H1 (cell line): ENCODE measurements around the gene SLC11A1. TPM values are rescaled to one million over a fixed set of nuclear protein-coding genes. Genes with fewer than 3 reads are reported as not detected.

Experiments used
- ASH2L ChIP-seq: fragments of 200-600, 300-600 bp; sonication (generic); IDR thresholded peaks from one replicate; pipeline ENCODE4 v1.7.1; 2017; ENCODE audit warnings: low read length
- EGR1 ChIP-seq: IDR thresholded peaks from 2 replicates; pipeline ENCODE4 v1.6.1; 2011; ENCODE audit warnings: low read depth, low read length, borderline replicate concordance
- TBP ChIP-seq: IDR thresholded peaks from 2 replicates; pipeline ENCODE4 v1.6.1; 2011; ENCODE audit warnings: low read depth, low read length, improper control_type of control experiment
- polyA plus RNA-seq, 7 experiments: library from polyadenylated mRNA; depleted of rRNA in 3 of 7; stranded (reverse) in 5 of 7; unstranded in 2 of 7; fragments of >200 nt in 5 of 7; fragments of 200-250 nt in 2 of 7; gene quantifications; 1 replicate in 5 of 7; 2 replicates in 1 of 7; 4 replicates in 1 of 7; pipeline versions ENCODE4 v1.2.1 to v1.2.3, GENCODE V29; 2011 to 2013; ENCODE audit warnings: missing spikeins in 2 of 7, mixed read lengths in 2 of 7
- total RNA-seq: library from RNA; stranded (reverse); fragmentation: NEBNext Ultra II Directional; extraction: Animal tissue kit (Norgen Biotek cat#: 25700); gene quantifications from 2 replicates; pipeline ENCODE4 v1.2.1, GENCODE V29; 2021
- TF ChIP-seq, protein P1 (sequence below): IDR thresholded peaks from 2 replicates; pipeline ENCODE4 v1.6.1; 2012; ENCODE audit warnings: inconsistent platforms
- TF ChIP-seq, protein P2 (sequence below): IDR thresholded peaks from 2 replicates; pipeline ENCODE4 v1.6.1; 2012; ENCODE audit warnings: low read length, inconsistent platforms

The SLC11A1 gene
- total and polyA plus RNA-seq, 2 of the 8 experiments (the other 6 are each of a cell fraction or from before 2014, with no cell fraction given): 0.20 to 0.43 TPM

DNA sequence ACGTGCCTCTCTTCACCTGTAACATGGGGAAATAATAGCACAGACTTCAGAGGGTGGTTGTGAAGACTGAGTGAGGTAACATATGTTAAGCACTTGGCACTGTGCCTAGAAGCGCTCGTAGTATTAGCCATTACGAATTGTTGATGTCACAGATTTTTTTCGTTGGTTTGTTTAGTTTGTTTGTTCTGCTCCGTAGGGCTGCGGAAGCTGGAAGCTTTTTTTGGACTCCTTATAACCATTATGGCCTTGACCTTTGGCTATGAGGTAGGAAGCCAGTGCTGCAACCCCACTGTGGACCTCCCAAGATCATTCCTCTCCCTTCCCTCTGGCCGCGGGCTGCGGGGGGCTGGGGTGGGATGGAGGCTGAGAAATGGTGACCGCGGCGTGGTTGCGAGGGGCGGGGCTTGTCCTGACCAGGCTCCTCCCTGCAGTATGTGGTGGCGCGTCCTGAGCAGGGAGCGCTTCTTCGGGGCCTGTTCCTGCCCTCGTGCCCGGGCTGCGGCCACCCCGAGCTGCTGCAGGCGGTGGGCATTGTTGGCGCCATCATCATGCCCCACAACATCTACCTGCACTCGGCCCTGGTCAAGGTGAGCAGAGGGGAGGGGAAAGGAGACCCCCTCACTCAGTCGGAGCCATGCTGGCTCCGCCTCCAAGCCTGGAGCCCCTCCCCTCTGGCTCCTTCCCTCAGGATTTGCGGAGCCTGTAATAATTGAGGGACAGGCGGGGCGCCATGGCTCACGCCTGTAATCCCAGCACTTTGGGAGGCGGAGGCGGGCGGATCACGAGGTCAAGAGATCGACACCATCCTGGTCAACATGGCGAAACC is 5.5 kb downstream of the SLC11A1 start (continued):
- TF ChIP-seq TBP (0 out of 2 replicates have a peak, but pooled peaks have one; percentile 14), EGR1 (peak; percentile 43; the same call in 1 of the 2 replicates), ASH2L (peak; percentile 38)
- TF ChIP-seq, protein P1, sequence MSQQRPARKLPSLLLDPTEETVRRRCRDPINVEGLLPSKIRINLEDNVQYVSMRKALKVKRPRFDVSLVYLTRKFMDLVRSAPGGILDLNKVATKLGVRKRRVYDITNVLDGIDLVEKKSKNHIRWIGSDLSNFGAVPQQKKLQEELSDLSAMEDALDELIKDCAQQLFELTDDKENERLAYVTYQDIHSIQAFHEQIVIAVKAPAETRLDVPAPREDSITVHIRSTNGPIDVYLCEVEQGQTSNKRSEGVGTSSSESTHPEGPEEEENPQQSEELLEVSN: peak; percentile 91
- TF ChIP-seq, protein P2, sequence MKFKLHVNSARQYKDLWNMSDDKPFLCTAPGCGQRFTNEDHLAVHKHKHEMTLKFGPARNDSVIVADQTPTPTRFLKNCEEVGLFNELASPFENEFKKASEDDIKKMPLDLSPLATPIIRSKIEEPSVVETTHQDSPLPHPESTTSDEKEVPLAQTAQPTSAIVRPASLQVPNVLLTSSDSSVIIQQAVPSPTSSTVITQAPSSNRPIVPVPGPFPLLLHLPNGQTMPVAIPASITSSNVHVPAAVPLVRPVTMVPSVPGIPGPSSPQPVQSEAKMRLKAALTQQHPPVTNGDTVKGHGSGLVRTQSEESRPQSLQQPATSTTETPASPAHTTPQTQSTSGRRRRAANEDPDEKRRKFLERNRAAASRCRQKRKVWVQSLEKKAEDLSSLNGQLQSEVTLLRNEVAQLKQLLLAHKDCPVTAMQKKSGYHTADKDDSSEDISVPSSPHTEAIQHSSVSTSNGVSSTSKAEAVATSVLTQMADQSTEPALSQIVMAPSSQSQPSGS: no peak
